Left renal cortex interstitium (tissue), 4 donors: ENCODE data around the gene PGC. TPM values are rescaled to one million over a fixed set of nuclear protein-coding genes. Genes with fewer than 3 reads are reported as not detected.

Experiments used
- DNase-seq, 4 donors: peaks; one replicate each; pipeline ENCODE4 v3.0.0-alpha.2; 2013; ENCODE audit warnings: low read depth in 4 of 4, low spot score in 2 of 4, missing footprints in 1 of 4
- polyA plus RNA-seq, 4 donors: library from polyadenylated mRNA; unstranded; fragments of 120-200 nt; gene quantifications; one replicate each; pipeline ENCODE4 v1.2.1, GENCODE V29; 2013; ENCODE audit not compliant: insufficient read length in 4 of 4

The PGC gene
- polyA plus RNA-seq, 4 donors: 0.35 to 0.48 TPM; not detected in 2

GRCh38 chr6:41750374-41750773, 3.2 kb upstream of the PGC start:
- DNase-seq: no peak

- no peak for DNase-seq
These were observed 1.3 kb upstream of the PGC start for GRCh38 chr6:41748542-41748941.

GRCh38 chr6:41748102-41748477, 893 bp upstream of the PGC start:
- DNase-seq: no peak

GRCh38 chr6:41746107-41746506, 1.1 kb downstream of the PGC start:
- no peak for DNase-seq

- no peak for DNase-seq
These were observed 2.9 kb downstream of the PGC start for GRCh38 chr6:41744236-41744787.

GRCh38 chr6:41743406-41744235, 3.6 kb downstream of the PGC start:
- no peak for DNase-seq

- DNase-seq: no peak
These were observed 5.3 kb downstream of the PGC start for GRCh38 chr6:41741625-41742490.

GRCh38 chr6:41740366-41741162, 6.6 kb downstream of the PGC start:
- DNase-seq: no peak

GRCh38 chr6:41739041-41739440, 8.2 kb downstream of the PGC start:
- no peak for DNase-seq

- no peak for DNase-seq
These were observed 9.5 kb downstream of the PGC start for GRCh38 chr6:41737591-41738130.

GRCh38 chr6:41736800-41737555, 10.2 kb downstream of the PGC start:
- DNase-seq: no peak

GRCh38 chr6:41736186-41736733, 10.9 kb downstream of the PGC start:
- no peak for DNase-seq

- peak in 3 of 4 donors; percentile 76 to 88 (median 81) for DNase-seq
These were observed 11.6 kb downstream of the PGC start, which contains the start of gene TFEB for GRCh38 chr6:41735427-41736185. TFEB (minus strand) TSS chr6:41735608; CDS start chr6:41691213, 44,395 bp downstream.

GRCh38 chr6:41734666-41735426, 12.4 kb downstream of the PGC start:
- DNase-seq: peak in 2 of 4 donors; percentile 49 to 61

GRCh38 chr6:41733707-41734665, 13.2 kb downstream of the PGC start:
- DNase-seq: peak in 2 of 4 donors; percentile 60 to 62

- DNase-seq: no peak
These were observed 13.9 kb downstream of the PGC start for GRCh38 chr6:41733360-41733706.
